Panc1 (cell line): Measurements from ENCODE around the gene RESF1. TPM values are rescaled to one million over a fixed set of nuclear protein-coding genes. Genes with fewer than 3 reads are reported as not detected.

Experiments
- ATAC-seq: fragments of 200-7000 bp; cut with Tn5 transposase; 2 replicates; pipeline ENCODE4 v1.9.1; 2020; ENCODE audit warnings: mild to moderate bottlenecking, moderate library complexity
- BruUV-seq: library from RNA; stranded (reverse); fragments of 400-500 nt; replicated peaks from 2 replicates; lab custom pipeline; 2021; lab: Mats Ljungman, UMichigan
- CTCF ChIA-PET: fragments of 300-600 bp; sonication (Branson Sonifier 250); formaldehyde crosslinking; loops from one replicate; lab custom pipeline; 2022; ENCODE audit warnings: antibody characterized with exemption; lab: Charles Lee
- POLR2A ChIA-PET: fragments of 300-600 bp; sonication (Branson Sonifier 250); formaldehyde crosslinking; loops from one replicate; lab custom pipeline; 2022; ENCODE audit warnings: antibody characterized with exemption; lab: Charles Lee
- DNase-seq: peaks from one replicate; pipeline ENCODE4 v3.0.0-alpha.2; 2010; ENCODE audit warnings: low read depth, low spot score
- H3K27ac ChIP-seq: 2 replicates; pipeline ENCODE4 v1.5.1; 2011; ENCODE audit warnings: mild to moderate bottlenecking, low read length, inconsistent platforms
- H3K27me3 ChIP-seq: fragments of 200-500 bp; sonication (Bioruptor generic); 2 replicates; pipeline ENCODE4 v1.6.0; 2014; ENCODE audit warnings: low read length, inconsistent platforms; ENCODE audit not compliant: control insufficient read depth, insufficient read depth
- H3K36me3 ChIP-seq: fragments of 200-500 bp; sonication (Bioruptor generic); 2 replicates; pipeline ENCODE4 v1.5.1; 2014; ENCODE audit warnings: inconsistent platforms, mild to moderate bottlenecking, low read length, moderate library complexity; ENCODE audit not compliant: control insufficient read depth, insufficient read depth
- H3K4me1 ChIP-seq: 2 replicates; pipeline ENCODE4 v1.5.1; 2011; ENCODE audit warnings: inconsistent platforms, mild to moderate bottlenecking, low read length, moderate library complexity; ENCODE audit not compliant: control insufficient read depth, insufficient read depth
- H3K4me3 ChIP-seq, 2 experiments: 2 replicates each; pipeline ENCODE4 v1.5.1; 2011 to 2012; ENCODE audit warnings: low read depth in 2 of 2, low read length in 2 of 2, mild to moderate bottlenecking in 2 of 2, inconsistent platforms in 1 of 2, moderate library complexity in 1 of 2
- H3K9me3 ChIP-seq: fragments of 200-500 bp; sonication (Bioruptor generic); 2 replicates; pipeline ENCODE4 v1.5.1; 2014; ENCODE audit warnings: low read depth, mild to moderate bottlenecking, inconsistent platforms, low read length, moderate library complexity; ENCODE audit not compliant: control insufficient read depth, insufficient read depth
- CTCF ChIP-seq: fragments of 450-650 bp; IDR thresholded peaks from 2 replicates; pipeline ENCODE4 v1.5.1; 2017; ENCODE audit warnings: mild to moderate bottlenecking
- POLR2AphosphoS5 ChIP-seq: IDR thresholded peaks from 2 replicates; pipeline ENCODE4 v1.6.1; 2012; ENCODE audit warnings: mild to moderate bottlenecking, low read depth, low read length, moderate library complexity
- SIN3A ChIP-seq: IDR thresholded peaks from 2 replicates; pipeline ENCODE4 v1.6.1; 2012; ENCODE audit warnings: low read depth, mild to moderate bottlenecking, low read length, moderate library complexity, borderline replicate concordance; ENCODE audit not compliant: insufficient read depth
- TCF7L2 ChIP-seq: IDR thresholded peaks from 2 replicates; pipeline ENCODE4 v1.6.1; 2011; ENCODE audit warnings: mild to moderate bottlenecking, low read depth, low read length, inconsistent platforms
- in situ Hi-C: cut with HindIII; loops from 2 replicates; pipeline ENCODE4 v1.10.0; 2016; ENCODE audit warnings: low sequenced_read_pairs, low pct_unique_long_range_greater_than_20kb
- intact Hi-C: fragments of 100-400 bp; cut with micrococcal nuclease; formaldehyde crosslinking; loops from one replicate; pipeline ENCODE4 v1.10.0; 2022; ENCODE audit not compliant: unreplicated experiment
- total RNA-seq: library from RNA; stranded (reverse); gene quantifications from one replicate; pipeline ENCODE4 v1.2.1, GENCODE V29; 2021; ENCODE audit not compliant: unreplicated experiment
- TF ChIP-seq, protein P1 (sequence below), 2 experiments: IDR thresholded peaks; 2 replicates each; pipeline ENCODE4 v1.6.1; 2011 to 2012; ENCODE audit warnings: low read depth in 2 of 2, control low read depth in 1 of 2, low read length in 1 of 2, mild to moderate bottlenecking in 1 of 2, moderate library complexity in 1 of 2; ENCODE audit not compliant: insufficient read depth in 1 of 2

The RESF1 gene
- total RNA-seq, 1 experiment from 2014 or later: 42.4 TPM

- ATAC-seq (no peak), DNase-seq (no peak)
- H3K4me3 ChIP-seq: no peak overlapping the region
- H3K9me3 ChIP-seq: peaks cover 42% of the 10 kb centered on the region
- in situ Hi-C loops (loop anchor here (10.0 kb wide), 1 partner anchor 91 kb away; no protein-coding TSS in a partner anchor), intact Hi-C loops (loop anchor here (10.0 kb wide), 1 partner anchor 301 kb away; no protein-coding TSS in a partner anchor)
- ChIA-PET POLR2A (no interaction called here), CTCF (no interaction called here)
- no peaks in the 10 kb centered on the region for H3K27me3 ChIP-seq
- no peak overlapping the region for H3K27ac ChIP-seq
- no TSS peak for BruUV-seq
- TF ChIP-seq TCF7L2 (no peak), CTCF (no peak), POLR2AphosphoS5 (peak; percentile 25; the same call in 1 of the 2 replicates), SIN3A (no peak)
- TF ChIP-seq, protein P1, sequence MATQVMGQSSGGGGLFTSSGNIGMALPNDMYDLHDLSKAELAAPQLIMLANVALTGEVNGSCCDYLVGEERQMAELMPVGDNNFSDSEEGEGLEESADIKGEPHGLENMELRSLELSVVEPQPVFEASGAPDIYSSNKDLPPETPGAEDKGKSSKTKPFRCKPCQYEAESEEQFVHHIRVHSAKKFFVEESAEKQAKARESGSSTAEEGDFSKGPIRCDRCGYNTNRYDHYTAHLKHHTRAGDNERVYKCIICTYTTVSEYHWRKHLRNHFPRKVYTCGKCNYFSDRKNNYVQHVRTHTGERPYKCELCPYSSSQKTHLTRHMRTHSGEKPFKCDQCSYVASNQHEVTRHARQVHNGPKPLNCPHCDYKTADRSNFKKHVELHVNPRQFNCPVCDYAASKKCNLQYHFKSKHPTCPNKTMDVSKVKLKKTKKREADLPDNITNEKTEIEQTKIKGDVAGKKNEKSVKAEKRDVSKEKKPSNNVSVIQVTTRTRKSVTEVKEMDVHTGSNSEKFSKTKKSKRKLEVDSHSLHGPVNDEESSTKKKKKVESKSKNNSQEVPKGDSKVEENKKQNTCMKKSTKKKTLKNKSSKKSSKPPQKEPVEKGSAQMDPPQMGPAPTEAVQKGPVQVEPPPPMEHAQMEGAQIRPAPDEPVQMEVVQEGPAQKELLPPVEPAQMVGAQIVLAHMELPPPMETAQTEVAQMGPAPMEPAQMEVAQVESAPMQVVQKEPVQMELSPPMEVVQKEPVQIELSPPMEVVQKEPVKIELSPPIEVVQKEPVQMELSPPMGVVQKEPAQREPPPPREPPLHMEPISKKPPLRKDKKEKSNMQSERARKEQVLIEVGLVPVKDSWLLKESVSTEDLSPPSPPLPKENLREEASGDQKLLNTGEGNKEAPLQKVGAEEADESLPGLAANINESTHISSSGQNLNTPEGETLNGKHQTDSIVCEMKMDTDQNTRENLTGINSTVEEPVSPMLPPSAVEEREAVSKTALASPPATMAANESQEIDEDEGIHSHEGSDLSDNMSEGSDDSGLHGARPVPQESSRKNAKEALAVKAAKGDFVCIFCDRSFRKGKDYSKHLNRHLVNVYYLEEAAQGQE (IDR thresholded peaks at IDR 0.05; ENCODE audit: insufficient read depth in 1 of 2, low read depth in 2 of 2, low read length in 1 of 2): no peak
- H3K36me3 ChIP-seq: peaks cover 6% of the 10 kb centered on the region; the same call in 1 of the 2 replicates
- no peaks in the 10 kb centered on the region for H3K4me1 ChIP-seq
These were observed 26.6 kb downstream of the RESF1 start for GRCh38 chr12:31985832-31986231.

DNA sequence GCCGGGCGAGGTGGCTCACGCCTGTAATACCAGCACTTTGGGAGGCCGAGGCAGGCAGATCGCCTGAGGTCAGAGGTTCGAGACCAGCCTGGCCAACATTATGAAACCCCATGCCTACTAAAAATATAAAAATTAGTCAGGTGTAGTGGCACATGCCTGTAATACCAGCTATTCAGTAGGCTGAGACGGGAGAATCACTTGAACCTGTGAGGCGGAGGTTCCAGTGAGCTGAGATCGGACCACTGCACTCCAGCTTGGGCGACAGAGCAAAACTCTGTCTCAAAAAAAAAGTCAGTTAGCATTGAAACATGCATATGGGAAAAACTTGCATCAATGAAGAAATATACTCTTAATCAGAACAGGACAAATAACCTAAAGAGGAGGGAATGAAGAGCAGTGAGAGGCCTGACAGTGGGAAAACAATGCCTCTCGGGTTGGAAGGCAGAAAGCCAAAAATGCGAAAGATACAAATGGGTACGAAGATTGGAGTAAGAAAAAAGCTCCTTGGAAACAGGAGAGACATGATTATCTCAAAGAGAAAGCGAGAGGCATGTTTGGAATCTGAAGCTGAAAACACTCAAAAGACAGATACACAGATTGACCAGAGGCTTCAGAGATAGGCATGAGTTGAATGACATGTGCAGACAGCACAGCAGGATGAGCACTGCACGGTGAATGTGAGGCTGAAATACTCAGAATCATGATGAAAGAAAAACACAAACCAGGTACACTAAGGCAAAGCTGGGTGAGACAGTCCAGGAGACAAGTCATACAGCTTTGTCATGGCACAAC lies 30.6 kb downstream of the RESF1 start:
- Histone ChIP-seq H3K4me1 (no peaks in the 10 kb centered on the region), H3K27ac (no peak overlapping the region), H3K36me3 (0 out of 2 replicates have a peak, but pooled peaks cover 3% of the 10 kb centered on the region), H3K27me3 (no peaks in the 10 kb centered on the region), H3K4me3 (no peak overlapping the region), H3K9me3 (peaks cover 3% of the 10 kb centered on the region; the same call in 1 of the 2 replicates)
- POLR2A ChIA-PET: no interaction called here
- intact Hi-C loops (loop anchor here (10.0 kb wide), 1 partner anchor 305 kb away; no protein-coding TSS in a partner anchor), in situ Hi-C loops (loop anchor here (10.0 kb wide), 1 partner anchor 95 kb away; no protein-coding TSS in a partner anchor)
- ATAC-seq: no peak
- DNase-seq: no peak
- TF ChIP-seq, protein P1 (IDR thresholded peaks at IDR 0.05; ENCODE audit: insufficient read depth in 1 of 2, low read depth in 2 of 2, low read length in 1 of 2): no peak
- TF ChIP-seq CTCF (no peak), TCF7L2 (no peak), SIN3A (no peak)
- CTCF ChIA-PET: interaction anchor here (0.7 kb wide), 1 partner anchor 32 kb away, joined by 4 read pairs; no protein-coding TSS in a partner anchor
- BruUV-seq: no TSS peak
